ENCODE data around the gene GALNT9. TPM values are rescaled to one million over a fixed set of nuclear protein-coding genes. Genes with fewer than 3 reads are reported as not detected.
A peak's percentile ranks its signal among the peaks of the same experiment; 100 is the strongest.

GALNT9 gene
- total and polyA plus RNA-seq, 4 experiments from 2014 or later: 0.61 TPM; not detected in 3

DNA sequence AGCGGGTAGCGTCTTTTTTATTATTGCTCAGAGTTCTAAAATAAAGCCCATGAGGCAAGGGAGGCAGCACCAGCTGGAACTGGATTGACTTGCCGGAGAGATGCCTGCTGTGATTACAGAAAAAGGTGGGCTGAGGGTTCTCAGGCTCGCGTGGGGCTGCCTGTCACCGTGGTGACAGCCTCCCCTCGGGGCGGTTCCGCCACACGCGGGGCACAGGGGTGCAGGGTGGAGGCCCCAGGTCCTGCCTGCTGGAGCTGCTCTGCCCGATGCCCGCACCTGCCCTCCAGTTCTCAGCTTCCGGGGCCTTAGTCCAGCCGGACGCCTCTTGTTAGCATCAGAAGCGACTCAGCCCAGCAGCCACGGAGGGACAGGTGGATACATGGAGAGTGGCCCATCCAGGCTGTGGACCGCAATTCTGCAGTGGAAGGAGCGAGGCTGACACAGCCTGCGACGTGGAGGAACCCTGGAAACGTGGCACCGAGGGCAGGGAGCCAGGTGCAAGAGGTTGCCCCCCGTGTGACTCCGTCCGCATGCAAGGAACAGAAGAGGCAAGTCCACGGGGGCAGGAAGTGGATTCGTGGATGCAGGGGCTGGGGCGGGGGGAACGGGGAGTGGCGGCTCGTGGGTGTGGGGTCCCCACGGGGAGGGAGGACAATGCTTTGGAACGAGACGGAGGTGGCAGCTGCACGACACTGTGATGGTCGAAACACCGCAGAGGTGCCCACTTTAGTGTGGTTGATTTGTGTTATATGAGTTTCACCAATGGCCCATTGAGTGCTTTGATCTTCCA lies 79.5 kb downstream of the GALNT9 start:
- Histone ChIP-seq H3K36me3 (ENCODE audit: insufficient read depth, low read length) (no peaks in the 10 kb centered on the region), H3K27me3 (ENCODE audit: insufficient read depth, low read length) (no peaks in the 10 kb centered on the region), H3K4me3 (ENCODE audit: low read length in 2 of 2) (no peak overlapping the region), H3K9me3 (ENCODE audit: control insufficient read depth in 1 of 2, low read length in 2 of 2) (no peaks in the 10 kb centered on the region), H3K4me1 (ENCODE audit: insufficient read depth, low read length) (no peaks in the 10 kb centered on the region), H3K27ac (ENCODE audit: low read depth, low read length) (no peak overlapping the region)
- H3K27me3 Mint-ChIP-seq: peaks cover 2 to 4% of the 10 kb centered on the region in 2 donors
- H3K36me3 Mint-ChIP-seq: no peaks in the 10 kb centered on the region
- no peak for DNase-seq
- H3K9me3 Mint-ChIP-seq: peaks cover 0 to 2% (median 0%) of the 10 kb centered on the region in 8 donors
- no peak overlapping the region for H3K4me3 Mint-ChIP-seq
- intact Hi-C loops (cut with micrococcal nuclease): no loop called here
- ChIA-PET CTCF (ENCODE audit: partially characterized antibody) (no interaction called here), POLR2A (ENCODE audit: partially characterized antibody) (no interaction called here)
- no peak overlapping the region for H3K27ac Mint-ChIP-seq
- H3K4me1 Mint-ChIP-seq: no peaks in the 10 kb centered on the region

DNA sequence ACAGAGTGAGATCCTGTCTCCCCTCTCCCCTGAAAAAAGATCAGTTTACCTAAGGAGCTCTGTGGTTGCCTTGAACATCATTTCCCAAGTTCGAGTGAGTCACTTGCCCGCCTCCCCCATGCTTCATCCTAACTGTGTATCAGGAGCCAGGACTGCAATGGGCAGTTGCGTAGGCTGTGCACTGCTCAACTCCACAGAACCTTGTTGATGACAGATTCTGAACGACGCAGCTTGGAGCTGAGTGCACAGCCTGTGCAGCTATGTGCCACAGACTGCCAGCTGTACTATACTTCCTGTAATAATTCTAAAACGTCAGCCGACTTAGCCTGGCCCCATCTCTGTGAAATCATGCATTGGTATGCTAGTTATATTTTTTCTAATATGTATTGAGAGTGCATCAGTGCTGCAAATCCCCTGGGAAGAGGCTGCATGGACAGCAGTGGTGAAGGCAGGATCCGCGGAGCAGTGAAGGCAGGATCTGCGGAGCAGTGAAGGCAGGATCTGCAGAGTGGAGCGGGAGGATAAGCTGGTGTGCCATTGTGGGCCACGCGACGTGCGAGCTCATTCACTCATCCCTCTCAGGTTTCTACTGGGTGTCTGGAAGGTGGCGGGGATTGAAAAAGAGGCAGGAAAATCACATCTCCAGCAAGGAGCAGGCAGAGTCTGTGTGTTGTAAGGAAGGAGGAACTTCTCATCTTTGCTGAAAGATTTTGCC lies 80.8 kb downstream of the GALNT9 start:
- CTCF ChIA-PET (ENCODE audit: partially characterized antibody): no interaction called here
- intact Hi-C loops (cut with micrococcal nuclease): no loop called here
- H3K27ac Mint-ChIP-seq: no peak overlapping the region

DNA sequence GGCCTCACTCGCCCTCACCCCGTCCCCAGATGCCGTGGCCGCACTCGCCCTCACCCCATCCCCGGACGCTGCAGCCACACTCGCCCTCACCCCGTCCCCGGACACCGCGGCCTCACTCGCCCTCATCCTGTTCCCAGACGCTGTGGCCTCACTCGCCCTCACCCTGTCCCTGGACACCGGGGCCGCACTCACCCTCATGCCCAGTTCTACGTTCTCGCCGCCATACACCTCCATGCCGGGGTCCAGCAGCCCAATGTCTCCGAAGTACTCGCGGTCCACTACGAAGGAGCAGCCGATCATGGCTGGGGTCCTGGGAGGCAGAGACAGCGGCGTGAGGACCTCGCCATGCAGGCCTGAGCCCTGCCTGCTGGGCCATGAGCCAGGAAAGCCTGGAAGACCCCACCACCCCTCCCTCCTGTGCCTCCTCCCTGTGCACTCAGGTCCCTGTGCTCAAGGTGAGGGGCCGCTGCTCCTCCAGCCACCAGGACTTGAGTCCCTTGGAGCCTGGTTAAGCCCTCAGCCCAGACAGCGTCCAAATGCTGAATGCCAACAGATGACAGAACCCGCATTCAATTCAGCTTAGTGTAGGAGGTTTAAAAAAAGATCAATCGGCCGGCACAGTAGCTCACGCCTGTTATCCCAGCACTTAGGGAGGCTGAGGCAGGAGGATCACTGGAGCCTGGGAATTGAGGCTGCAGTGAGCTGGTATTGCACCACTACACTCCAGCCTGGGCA lies 81.5 kb downstream of the GALNT9 start:
- H3K9me3 ChIP-seq (ENCODE audit: control insufficient read depth in 1 of 2, low read length in 2 of 2): no peaks in the 10 kb centered on the region
- Mint-ChIP-seq H3K9me3 (peaks cover 0 to 2% (median 0%) of the 10 kb centered on the region in 8 donors), H3K27me3 (peaks cover 2 to 4% of the 10 kb centered on the region in 2 donors), H3K36me3 (no peaks in the 10 kb centered on the region), H3K4me1 (peaks cover 0 to 3% (median 0%) of the 10 kb centered on the region in 4 donors), H3K4me3 (no peak overlapping the region), H3K27ac (no peak overlapping the region)
- no peak for DNase-seq
- no peak overlapping the region for H3K27ac ChIP-seq (ENCODE audit: low read depth, low read length)
- no peaks in the 10 kb centered on the region for H3K4me1 ChIP-seq (ENCODE audit: insufficient read depth, low read length)
- H3K4me3 ChIP-seq (ENCODE audit: low read length in 2 of 2): no peak overlapping the region
- intact Hi-C loops (cut with micrococcal nuclease): no loop called here
- POLR2A ChIA-PET (ENCODE audit: partially characterized antibody): no interaction called here
- no peaks in the 10 kb centered on the region for H3K36me3 ChIP-seq (ENCODE audit: insufficient read depth, low read length)
- CTCF ChIA-PET (ENCODE audit: partially characterized antibody): no interaction called here
- H3K27me3 ChIP-seq (ENCODE audit: insufficient read depth, low read length): no peaks in the 10 kb centered on the region

More for the DNA sequence above, 80.8 kb downstream of the GALNT9 start:
- Mint-ChIP-seq H3K4me3 (no peak overlapping the region), H3K36me3 (no peaks in the 10 kb centered on the region), H3K4me1 (peaks cover 0 to 2% (median 0%) of the 10 kb centered on the region in 4 donors), H3K9me3 (peaks cover 0 to 2% (median 0%) of the 10 kb centered on the region in 8 donors), H3K27me3 (peaks cover 2 to 4% of the 10 kb centered on the region in 2 donors)
- Histone ChIP-seq H3K27ac (ENCODE audit: low read depth, low read length) (no peak overlapping the region), H3K36me3 (ENCODE audit: insufficient read depth, low read length) (no peaks in the 10 kb centered on the region), H3K27me3 (ENCODE audit: insufficient read depth, low read length) (no peaks in the 10 kb centered on the region), H3K9me3 (ENCODE audit: control insufficient read depth in 1 of 2, low read length in 2 of 2) (no peaks in the 10 kb centered on the region), H3K4me3 (ENCODE audit: low read length in 2 of 2) (no peak overlapping the region), H3K4me1 (ENCODE audit: insufficient read depth, low read length) (no peaks in the 10 kb centered on the region)
- POLR2A ChIA-PET (ENCODE audit: partially characterized antibody): no interaction called here
- no peak for DNase-seq

DNA sequence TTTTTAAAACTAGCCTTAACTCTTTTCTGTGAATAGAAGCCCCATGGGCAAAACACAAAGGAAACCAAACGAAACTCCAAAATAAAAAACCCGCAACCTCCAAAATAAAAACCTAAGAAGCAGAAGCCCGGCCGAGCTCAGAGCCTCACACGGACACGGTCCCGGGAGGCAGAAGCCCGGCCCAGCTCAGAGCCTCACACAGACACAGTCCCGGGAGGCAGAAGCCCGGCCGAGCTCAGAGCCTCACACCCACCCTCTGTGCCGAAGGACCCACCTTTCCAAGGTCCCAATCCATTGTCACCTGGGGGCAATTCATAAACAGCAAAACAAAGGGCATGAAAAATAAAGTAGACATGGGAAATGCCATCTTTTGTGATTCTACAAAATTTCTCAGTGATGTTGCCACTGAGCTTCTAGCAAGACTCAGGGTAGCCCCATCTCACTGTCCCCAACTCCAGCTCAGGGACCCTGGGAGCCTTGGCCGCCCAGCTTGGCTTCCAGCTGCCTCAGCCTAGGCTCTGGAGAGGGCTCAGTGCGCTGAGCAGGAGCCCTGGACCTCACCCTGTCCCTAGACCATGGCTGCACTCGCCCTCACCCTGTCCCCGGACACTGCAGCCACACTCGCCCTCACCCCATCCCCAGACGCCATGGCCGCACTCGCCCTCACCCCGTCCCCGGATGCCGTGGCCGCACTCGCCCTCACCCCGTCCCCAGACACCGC lies 82.2 kb downstream of the GALNT9 start:
- Histone ChIP-seq H3K27me3 (ENCODE audit: insufficient read depth, low read length) (no peaks in the 10 kb centered on the region), H3K36me3 (ENCODE audit: insufficient read depth, low read length) (no peaks in the 10 kb centered on the region), H3K27ac (ENCODE audit: low read depth, low read length) (no peak overlapping the region), H3K4me3 (ENCODE audit: low read length in 2 of 2) (no peak overlapping the region), H3K9me3 (ENCODE audit: control insufficient read depth in 1 of 2, low read length in 2 of 2) (no peaks in the 10 kb centered on the region), H3K4me1 (ENCODE audit: insufficient read depth, low read length) (no peaks in the 10 kb centered on the region)
- no peak overlapping the region for H3K4me3 Mint-ChIP-seq
- intact Hi-C loops (cut with micrococcal nuclease): no loop called here
- H3K27ac Mint-ChIP-seq: no peak overlapping the region
- ChIA-PET CTCF (ENCODE audit: partially characterized antibody) (no interaction called here), POLR2A (ENCODE audit: partially characterized antibody) (no interaction called here)
- DNase-seq: no peak
- H3K27me3 Mint-ChIP-seq: peaks cover 2 to 4% of the 10 kb centered on the region in 2 donors
- H3K4me1 Mint-ChIP-seq: peaks cover 0 to 3% (median 0%) of the 10 kb centered on the region in 4 donors
- no peaks in the 10 kb centered on the region for H3K36me3 Mint-ChIP-seq
- peaks cover 0 to 2% (median 0%) of the 10 kb centered on the region in 8 donors for H3K9me3 Mint-ChIP-seq

DNA sequence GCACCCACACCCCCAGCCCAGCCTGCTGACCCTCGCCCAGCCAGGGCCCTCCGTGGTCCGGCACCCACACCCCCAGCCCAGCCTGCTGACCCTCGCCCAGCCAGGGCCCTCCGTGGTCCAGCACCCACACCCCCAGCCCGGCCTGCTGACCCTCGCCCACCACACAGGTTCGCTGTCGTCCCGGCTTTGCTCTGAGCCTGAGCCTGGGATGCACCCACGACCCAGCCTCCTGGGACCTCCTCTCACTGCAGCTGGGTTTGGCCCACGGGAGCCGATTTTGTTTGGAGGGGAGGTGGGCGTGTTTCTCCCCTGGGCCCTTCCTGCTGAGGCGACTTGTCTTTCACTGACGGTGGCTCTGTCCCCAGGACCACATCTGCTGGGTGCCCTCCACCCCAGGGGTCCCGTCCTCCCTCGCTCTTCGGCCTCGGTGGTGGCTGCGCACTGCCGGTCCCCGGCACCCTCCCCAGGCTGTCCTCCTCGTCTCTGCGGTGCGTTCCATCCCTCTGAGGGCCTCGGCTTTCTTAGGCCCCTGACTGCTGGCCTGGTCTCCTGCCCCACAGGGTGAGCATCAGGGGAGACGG lies 83.8 kb downstream of the GALNT9 start:
- DNase-seq: no peak
- Histone ChIP-seq H3K36me3 (ENCODE audit: insufficient read depth, low read length) (no peaks in the 10 kb centered on the region), H3K27me3 (ENCODE audit: insufficient read depth, low read length) (no peaks in the 10 kb centered on the region), H3K4me1 (ENCODE audit: insufficient read depth, low read length) (no peaks in the 10 kb centered on the region), H3K27ac (ENCODE audit: low read depth, low read length) (no peak overlapping the region), H3K9me3 (ENCODE audit: control insufficient read depth in 1 of 2, low read length in 2 of 2) (no peaks in the 10 kb centered on the region), H3K4me3 (ENCODE audit: low read length in 2 of 2) (no peak overlapping the region)
- Mint-ChIP-seq H3K36me3 (no peaks in the 10 kb centered on the region), H3K27ac (no peak overlapping the region), H3K4me3 (no peak overlapping the region), H3K4me1 (peaks cover 0 to 3% (median 0%) of the 10 kb centered on the region in 4 donors), H3K9me3 (peaks cover 0 to 2% (median 0%) of the 10 kb centered on the region in 8 donors), H3K27me3 (peaks cover 2 to 4% of the 10 kb centered on the region in 2 donors)
- intact Hi-C loops (cut with micrococcal nuclease): no loop called here
- ChIA-PET CTCF (ENCODE audit: partially characterized antibody) (no interaction called here), POLR2A (ENCODE audit: partially characterized antibody) (no interaction called here)

DNA sequence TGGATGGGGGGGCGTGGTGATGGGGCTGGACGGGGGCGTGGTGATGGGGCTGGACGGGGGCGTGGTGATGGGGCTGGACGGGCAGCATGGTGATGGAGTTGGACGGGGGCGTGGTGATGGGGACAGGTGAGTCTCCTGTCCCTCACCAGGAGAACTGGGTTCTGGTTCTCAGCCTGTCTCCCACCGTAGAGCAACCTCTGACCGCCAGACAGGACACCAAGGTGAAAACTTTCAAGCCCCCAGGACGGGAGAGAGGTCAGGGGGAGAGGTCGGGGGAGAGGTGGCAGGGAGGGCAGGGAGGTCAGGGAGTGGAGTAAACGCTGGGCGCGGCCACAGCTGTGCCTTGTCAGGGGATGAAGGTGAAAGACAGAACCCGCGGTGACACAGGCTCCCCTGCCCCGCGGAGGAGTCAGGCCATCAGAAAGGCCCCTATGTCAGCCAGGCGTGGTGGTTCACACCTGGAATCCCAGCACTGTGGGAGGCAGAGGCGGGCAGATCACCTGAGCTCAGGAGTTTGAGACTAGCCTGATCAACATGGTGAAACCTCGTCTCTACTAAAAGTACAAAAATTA lies 84.6 kb downstream of the GALNT9 start:
- Histone ChIP-seq H3K27ac (ENCODE audit: low read depth, low read length) (no peak overlapping the region), H3K4me3 (ENCODE audit: low read length in 2 of 2) (no peak overlapping the region), H3K27me3 (ENCODE audit: insufficient read depth, low read length) (no peaks in the 10 kb centered on the region), H3K36me3 (ENCODE audit: insufficient read depth, low read length) (no peaks in the 10 kb centered on the region), H3K4me1 (ENCODE audit: insufficient read depth, low read length) (no peaks in the 10 kb centered on the region), H3K9me3 (ENCODE audit: control insufficient read depth in 1 of 2, low read length in 2 of 2) (no peaks in the 10 kb centered on the region)
- Mint-ChIP-seq H3K4me1 (peaks cover 0 to 3% (median 0%) of the 10 kb centered on the region in 4 donors), H3K36me3 (no peaks in the 10 kb centered on the region), H3K9me3 (peaks cover 0 to under 1% (median 0%) of the 10 kb centered on the region in 8 donors), H3K27me3 (peaks cover 2 to 4% of the 10 kb centered on the region in 2 donors), H3K27ac (peak overlapping the region in 1 of 7 donors; percentile 68), H3K4me3 (no peak overlapping the region)
- POLR2A ChIA-PET (ENCODE audit: partially characterized antibody): no interaction called here
- intact Hi-C loops (cut with micrococcal nuclease): no loop called here
- no peak for DNase-seq
- CTCF ChIA-PET (ENCODE audit: partially characterized antibody): no interaction called here

All from CD4-positive, alpha-beta memory T cell (primary cell).